Measurements from ENCODE around the gene TMEM120A. TPM values are rescaled to one million over a fixed set of nuclear protein-coding genes. Genes with fewer than 3 reads are reported as not detected.
A peak's percentile ranks its signal among the peaks of the same experiment; 100 is the strongest.

Gene TMEM120A
- polyA plus RNA-seq, 1 of the 3 experiments (the other 2 are of a cell fraction) = 59.8 TPM

- no peaks in the 10 kb centered on the region for H3K9me3 ChIP-seq
- peaks cover 26 to 46% of the 10 kb centered on the region in 2 experiments for H3K36me3 ChIP-seq (replicated peaks in 1 of 2; ENCODE audit: control insufficient read depth in 1 of 2, insufficient read depth in 2 of 2, low read length in 1 of 2)
- no peak overlapping the region for H3K4me3 ChIP-seq (ENCODE audit: low read depth in 2 of 2, low read length in 1 of 2)
- no peak overlapping the region for H2AFZ ChIP-seq (ENCODE audit: low read depth)
- H3K79me2 ChIP-seq (ENCODE audit: insufficient read depth) = no peaks in the 10 kb centered on the region
- no peaks in the 10 kb centered on the region for H4K20me1 ChIP-seq (ENCODE audit: insufficient read depth)
- no peak overlapping the region for H3K9ac ChIP-seq
- H3K4me1 ChIP-seq (ENCODE audit: control insufficient read depth in 1 of 2, insufficient read depth in 2 of 2, low read depth in 1 of 2, low read length in 1 of 2) = no peaks in the 10 kb centered on the region; a peak in 1 of 4 replicates
- no peaks in the 10 kb centered on the region for H3K27me3 ChIP-seq (ENCODE audit: insufficient read depth)
- no peak overlapping the region for H3K4me2 ChIP-seq
- no peaks in the 10 kb centered on the region for H3K9me2 ChIP-seq
- no peaks in the 10 kb centered on the region for H3F3A ChIP-seq (replicated peaks; ENCODE audit: insufficient read depth)
- POLR2A ChIA-PET = no interaction called here
- H3K27ac ChIP-seq (ENCODE audit: low read depth in 2 of 2, low read length in 1 of 2) = no peak overlapping the region; a peak in 1 of 4 replicates
- DNase-seq = peak; percentile 45
- 89% methylated on average over 20 of the region's 29 CpGs for WGBS (ENCODE audit: low lambda C conversion rate)
- CTCF ChIA-PET = no interaction called here
- TF ChIP-seq TCF12 (IDR thresholded peaks at IDR 0.05) (no peak), ELF1 (IDR thresholded peaks at IDR 0.05) (no peak), MEF2A (IDR thresholded peaks at IDR 0.05; ENCODE audit: borderline replicate concordance, low read depth) (no peak), GATA2 (CRISPR knock-in tag; IDR thresholded peaks at IDR 0.05) (no peak), EP300 (IDR thresholded peaks at IDR 0.05; ENCODE audit: borderline replicate concordance in 1 of 2, low read depth in 1 of 2, low read length in 1 of 2) (no peak), MXI1 (IDR thresholded peaks at IDR 0.05; ENCODE audit: low read depth, low read length) (no peak), POLR2AphosphoS5 (IDR thresholded peaks at IDR 0.05; ENCODE audit: low read depth, low read length) (no peak), PBX3 (IDR thresholded peaks at IDR 0.05) (no peak), JUND (IDR thresholded peaks at IDR 0.05) (no peak), SIN3A (IDR thresholded peaks at IDR 0.05; ENCODE audit: borderline replicate concordance, low read depth, low read length) (no peak), CHD2 (IDR thresholded peaks at IDR 0.05; ENCODE audit: low read length, partially characterized antibody) (no peak), SMC3 (IDR thresholded peaks at IDR 0.05; ENCODE audit: low read depth, low read length) (no peak), NRF1 (IDR thresholded peaks at IDR 0.05; ENCODE audit: low read depth, low read length) (no peak), TEAD4 (IDR thresholded peaks at IDR 0.05; ENCODE audit: borderline replicate concordance, insufficient read depth) (no peak), IRF3 (IDR thresholded peaks at IDR 0.05; ENCODE audit: low read depth, low read length) (no peak), TAF1 (IDR thresholded peaks at IDR 0.05; ENCODE audit: borderline replicate concordance, low read depth, low read length) (no peak)
These were observed 13.8 kb downstream of the TMEM120A start for GRCh38 chr7:75980430-75981202.

All from SK-N-SH (cell line).